GM12873 (cell line): Measurements from ENCODE around the gene DCC.

ENCODE experiments used
- TF ChIP-seq, protein P1 (sequence below): IDR thresholded peaks from 2 replicates; pipeline ENCODE4 v1.5.1; 2012; ENCODE audit warnings: low read depth, mild to moderate bottlenecking, moderate library complexity, low read length, control low read depth; ENCODE audit not compliant: insufficient read depth; ENCODE audit errors: missing control alignments

Gene DCC

DNA sequence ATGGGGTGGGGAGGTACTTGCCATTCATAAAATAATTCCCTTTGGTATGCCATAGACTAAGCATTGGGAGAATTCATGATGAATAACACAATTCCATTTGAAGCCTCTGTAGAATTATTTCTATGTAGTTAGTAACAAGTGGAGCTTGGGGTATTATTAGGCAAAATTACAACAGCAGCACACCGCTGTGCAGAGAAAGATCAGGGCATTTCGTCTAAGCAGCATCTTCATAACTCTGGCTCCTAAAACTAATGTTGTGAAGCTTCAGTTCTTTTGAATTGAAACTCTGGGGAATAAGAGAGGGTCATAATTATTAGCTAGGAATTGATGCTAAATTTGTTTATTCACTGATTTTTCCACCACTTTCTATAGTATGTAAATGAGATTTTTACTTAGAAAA lies 630.7 kb downstream of the DCC start:
- TF ChIP-seq, protein P1, sequence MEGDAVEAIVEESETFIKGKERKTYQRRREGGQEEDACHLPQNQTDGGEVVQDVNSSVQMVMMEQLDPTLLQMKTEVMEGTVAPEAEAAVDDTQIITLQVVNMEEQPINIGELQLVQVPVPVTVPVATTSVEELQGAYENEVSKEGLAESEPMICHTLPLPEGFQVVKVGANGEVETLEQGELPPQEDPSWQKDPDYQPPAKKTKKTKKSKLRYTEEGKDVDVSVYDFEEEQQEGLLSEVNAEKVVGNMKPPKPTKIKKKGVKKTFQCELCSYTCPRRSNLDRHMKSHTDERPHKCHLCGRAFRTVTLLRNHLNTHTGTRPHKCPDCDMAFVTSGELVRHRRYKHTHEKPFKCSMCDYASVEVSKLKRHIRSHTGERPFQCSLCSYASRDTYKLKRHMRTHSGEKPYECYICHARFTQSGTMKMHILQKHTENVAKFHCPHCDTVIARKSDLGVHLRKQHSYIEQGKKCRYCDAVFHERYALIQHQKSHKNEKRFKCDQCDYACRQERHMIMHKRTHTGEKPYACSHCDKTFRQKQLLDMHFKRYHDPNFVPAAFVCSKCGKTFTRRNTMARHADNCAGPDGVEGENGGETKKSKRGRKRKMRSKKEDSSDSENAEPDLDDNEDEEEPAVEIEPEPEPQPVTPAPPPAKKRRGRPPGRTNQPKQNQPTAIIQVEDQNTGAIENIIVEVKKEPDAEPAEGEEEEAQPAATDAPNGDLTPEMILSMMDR: no peak

DNA sequence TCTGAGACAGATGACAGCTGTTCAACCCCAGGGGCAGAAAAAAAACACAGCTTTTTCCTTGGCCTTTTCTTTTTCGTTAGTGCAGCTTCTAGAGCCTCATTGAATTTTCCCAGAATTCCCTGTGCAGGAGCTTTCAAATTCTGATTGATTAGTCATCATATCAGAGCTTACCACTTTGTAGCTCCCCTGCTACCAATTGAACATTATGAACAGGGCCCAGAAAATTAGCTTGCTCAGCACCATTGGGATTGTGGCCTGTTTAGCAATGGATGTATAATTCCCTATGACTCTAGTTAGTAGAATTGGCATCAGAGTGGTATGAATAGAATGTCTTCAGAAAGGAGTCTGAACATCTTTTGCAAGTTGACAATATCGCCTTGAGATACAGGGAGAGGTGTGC lies 631.1 kb downstream of the DCC start:
- TF ChIP-seq, protein P1: no peak

DNA sequence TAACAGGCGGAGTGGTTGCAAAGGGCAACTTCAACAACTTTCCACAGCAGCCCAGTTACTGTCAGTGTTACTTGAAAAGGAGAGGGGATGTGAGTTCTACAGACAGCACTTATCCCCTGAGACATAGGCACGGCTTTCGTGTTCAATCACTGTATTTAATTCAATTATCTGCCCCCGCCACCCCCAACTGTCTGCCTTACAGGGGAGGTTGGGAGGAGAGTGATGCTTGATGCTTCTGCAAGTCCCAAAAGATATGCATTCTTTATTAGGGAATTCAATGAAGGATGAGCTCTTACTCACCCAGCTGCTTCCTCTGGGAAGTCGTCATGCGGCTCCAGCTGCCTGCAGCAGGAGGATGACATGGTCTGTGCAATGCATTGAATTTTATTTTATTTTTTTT lies 639.9 kb downstream of the DCC start:
- TF ChIP-seq, protein P1: no peak

DNA sequence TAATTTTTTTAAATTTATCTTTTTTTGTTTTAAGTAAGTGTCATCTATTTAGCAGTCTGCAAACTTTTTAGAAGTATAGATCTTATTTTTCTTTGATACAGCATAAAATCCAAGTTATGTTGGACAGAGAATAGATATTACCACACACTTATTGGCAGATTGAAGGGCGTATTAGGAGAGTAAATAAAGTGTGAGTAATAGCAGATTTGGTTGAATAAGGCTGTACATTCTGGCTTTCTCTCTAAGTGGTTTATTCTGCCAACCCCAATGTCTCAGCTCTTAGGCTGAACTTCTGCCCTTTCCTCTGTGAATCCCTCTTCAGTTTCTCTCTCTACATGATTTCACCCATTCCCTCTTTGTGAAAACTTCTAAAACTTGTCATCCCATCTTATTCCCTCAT lies 651.2 kb downstream of the DCC start:
- TF ChIP-seq, protein P1: no peak

DNA sequence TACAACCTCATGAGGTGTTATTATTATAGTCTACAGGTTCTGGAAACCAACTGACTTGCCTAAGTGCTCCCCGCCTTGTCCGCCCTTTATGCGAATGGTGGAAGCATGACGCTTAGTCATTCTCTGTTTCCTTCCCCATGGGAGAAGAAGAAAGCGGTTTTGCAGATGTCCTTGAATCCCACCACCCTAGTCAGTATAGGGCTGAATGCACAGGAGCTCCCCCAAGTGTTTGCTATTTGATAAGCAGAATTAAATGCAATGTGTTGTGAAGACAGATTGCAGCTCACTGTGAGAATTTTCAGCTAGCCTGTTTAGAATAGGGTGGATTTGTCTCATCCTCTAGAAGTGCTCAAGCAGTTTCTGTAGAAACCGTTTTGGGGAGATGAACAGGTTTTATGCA lies 652.0 kb downstream of the DCC start:
- TF ChIP-seq, protein P1: no peak

DNA sequence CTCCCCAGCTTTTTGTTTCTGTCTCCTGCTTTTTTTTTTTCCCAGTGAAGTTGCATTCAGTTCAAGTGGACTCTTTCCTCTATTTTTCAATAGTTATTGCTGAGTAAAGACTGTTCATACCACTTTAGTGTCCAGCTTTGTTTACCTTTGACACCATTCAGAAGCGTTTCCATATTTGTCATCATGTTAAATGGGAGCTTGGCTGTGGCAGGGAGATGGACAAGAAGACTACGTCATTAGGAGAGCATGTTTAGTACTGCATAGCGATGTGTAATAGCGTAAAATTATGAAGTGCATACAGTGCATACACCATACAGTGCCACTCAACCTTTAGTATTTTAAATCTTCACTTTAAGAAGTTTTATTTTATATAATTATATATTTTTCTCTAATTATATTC lies 655.9 kb downstream of the DCC start:
- TF ChIP-seq, protein P1: no peak

DNA sequence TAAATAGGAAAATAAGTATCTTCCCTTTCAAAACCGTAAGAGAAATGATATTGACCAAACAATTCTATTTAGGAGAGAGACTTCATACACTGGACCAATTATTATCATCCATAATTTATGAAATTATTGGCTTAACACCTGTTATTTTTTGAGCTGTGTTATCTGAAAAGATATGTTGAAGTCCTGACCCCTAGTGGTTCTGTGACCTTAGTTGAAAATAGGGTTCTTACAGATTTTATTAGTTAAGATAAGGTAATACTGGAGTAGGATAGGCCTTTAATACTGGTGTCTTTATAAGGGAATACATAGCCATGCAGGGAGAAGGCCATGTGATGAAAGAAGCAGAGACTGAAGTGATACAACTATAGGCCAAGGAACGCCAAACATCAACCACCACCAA lies 659.6 kb downstream of the DCC start:
- TF ChIP-seq, protein P1: no peak
